Fibroblast of mammary gland (primary cell): ENCODE measurements around the gene SRPX2.
A peak's percentile ranks its signal among the peaks of the same experiment; 100 is the strongest.

Experiments used
- DNase-seq: peaks from one replicate; pipeline ENCODE4 v3.0.0-alpha.2; 2010; ENCODE audit warnings: low read depth
- H3K4me3 ChIP-seq: 2 replicates; pipeline ENCODE4 v1.5.1; 2011; ENCODE audit warnings: low read depth, mild to moderate bottlenecking, low read length, moderate library complexity; ENCODE audit not compliant: control insufficient read depth
- CTCF ChIP-seq: conservative IDR thresholded peaks from 2 replicates; pipeline ENCODE4 v1.5.1; 2011; ENCODE audit warnings: low read depth, low read length, inconsistent platforms; ENCODE audit not compliant: control insufficient read depth, insufficient read depth

SRPX2 gene

GRCh38 chrX:100648458-100649417 lies 4.7 kb downstream of the SRPX2 start:
- no peak for TF ChIP-seq CTCF
- no peak overlapping the region for H3K4me3 ChIP-seq
- peak; percentile 87 for DNase-seq

GRCh38 chrX:100649550-100650356 lies 5.8 kb downstream of the SRPX2 start:
- H3K4me3 ChIP-seq, result no peak overlapping the region
- DNase-seq, result peak; percentile 96
- TF ChIP-seq CTCF, result no peak

- H3K4me3 ChIP-seq, result no peak overlapping the region
- no peak for TF ChIP-seq CTCF
- no peak for DNase-seq
Measured at GRCh38 chrX:100650841-100651240, 6.8 kb downstream of the SRPX2 start.

GRCh38 chrX:100652266-100652665 lies 8.3 kb downstream of the SRPX2 start:
- TF ChIP-seq CTCF, result no peak
- DNase-seq, result no peak
- H3K4me3 ChIP-seq, result no peak overlapping the region

- DNase-seq, result peak; percentile 64
- peak; percentile 22 for TF ChIP-seq CTCF
- H3K4me3 ChIP-seq, result no peak overlapping the region
Measured at GRCh38 chrX:100654261-100654660, 10.3 kb downstream of the SRPX2 start.

GRCh38 chrX:100658941-100659381 lies 15.0 kb downstream of the SRPX2 start:
- TF ChIP-seq CTCF, result no peak
- no peak overlapping the region for H3K4me3 ChIP-seq
- DNase-seq, result no peak
